Measurements from ENCODE around the gene SLC43A2. TPM values are rescaled to one million over a fixed set of nuclear protein-coding genes. Genes with fewer than 3 reads are reported as not detected.

The SLC43A2 gene
- total and polyA plus RNA-seq, 10 of the 15 experiments (the other 5 are each of a cell fraction or from before 2014, with no cell fraction given) = 0.03 to 14.0 (median 5.3) TPM

- CTCF ChIA-PET = interaction anchor here (0.6 to 9.9 kb wide), 5 partner anchors 10 to 58 kb away, joined by 3 to 380 read pairs (median 3); no protein-coding TSS in a partner anchor
- Histone ChIP-seq H3K36me3 (ENCODE audit: control insufficient read depth in 2 of 2, insufficient read depth in 2 of 2, low read length in 1 of 2) (no peaks in the 10 kb centered on the region), H3K27ac (ENCODE audit: control insufficient read depth, insufficient read depth) (no peak overlapping the region), H3K4me3 (no peak overlapping the region), H2AFZ (ENCODE audit: control insufficient read depth, low read depth, low read length) (peak overlapping the region; percentile 31; the same call in 1 of the 2 replicates), H3K4me1 (ENCODE audit: control insufficient read depth, insufficient read depth, low read length) (peaks cover 23% of the 10 kb centered on the region), H3K4me2 (ENCODE audit: control insufficient read depth, insufficient read depth) (no peak overlapping the region), H4K20me1 (ENCODE audit: control insufficient read depth, insufficient read depth) (no peaks in the 10 kb centered on the region), H3K79me2 (ENCODE audit: control insufficient read depth, insufficient read depth, low read length) (peaks cover 6% of the 10 kb centered on the region), H3K9me3 (replicated peaks; ENCODE audit: control insufficient read depth, insufficient read depth, low read length) (no peaks in the 10 kb centered on the region), H3K27me3 (replicated peaks in 1 of 2; ENCODE audit: control insufficient read depth in 2 of 2, insufficient read depth in 2 of 2, low read length in 1 of 2) (no peaks in the 10 kb centered on the region), H3K9ac (ENCODE audit: control insufficient read depth, insufficient read depth, low read length) (no peak overlapping the region)
- no TSS peak for BruUV-seq (replicated peaks)
- intact Hi-C loops (cut with micrococcal nuclease; ENCODE audit: unreplicated experiment) = loop anchor here (5.0 kb wide), 1 partner anchor 33 kb away; no protein-coding TSS in a partner anchor
- POLR2A ChIA-PET = interaction anchor here (0.8 to 6.0 kb wide), 5 partner anchors 12 to 109 kb away, joined by 3 to 56 read pairs (median 5); partner anchors contain the start of genes INPP5K and RILP
- WGBS (ENCODE audit: insufficient coverage, insufficient replicate concordance, low lambda C conversion rate, missing lambda C conversion rate) = 32% methylated on average over 14 of the region's 14 CpGs
- no peak for FAIRE-seq
- no peak for TF ChIP-seq ZNF217 (IDR thresholded peaks at IDR 0.05)
- no peak for DNase-seq (ENCODE audit: low read depth, low spot score)
- SMC1A ChIA-PET (ENCODE audit: uncharacterized antibody, unreplicated experiment) = interaction anchor here (0.5 to 3.5 kb wide), 9 partner anchors 9 to 1595 kb away, joined by 3 to 34 read pairs (median 4); no protein-coding TSS in a partner anchor
- ATAC-seq = no peak
- in situ Hi-C loops (cut with MboI) = loop anchor here (10.0 kb wide), 1 partner anchor 50 kb away; no protein-coding TSS in a partner anchor
- RAD21 ChIA-PET (ENCODE audit: unreplicated experiment) = interaction anchor here (7.1 to 10.0 kb wide), 2 partner anchors 19 to 50 kb away, joined by 86 to 317 read pairs; no protein-coding TSS in a partner anchor
Observed at GRCh38 chr17:1625053-1625452, 3.6 kb downstream of the SLC43A2 start.

GRCh38 chr17:1624650-1625049, 4.0 kb downstream of the SLC43A2 start:
- POLR2A ChIA-PET = interaction anchor here (0.5 to 6.0 kb wide), 3 partner anchors 11 to 282 kb away, joined by 3 to 56 read pairs (median 4); no protein-coding TSS in a partner anchor
- Histone ChIP-seq H3K79me2 (ENCODE audit: control insufficient read depth, insufficient read depth, low read length) (peaks cover 6% of the 10 kb centered on the region), H3K27ac (ENCODE audit: control insufficient read depth, insufficient read depth) (no peak overlapping the region), H4K20me1 (ENCODE audit: control insufficient read depth, insufficient read depth) (no peaks in the 10 kb centered on the region), H3K4me3 (no peak overlapping the region), H3K4me1 (ENCODE audit: control insufficient read depth, insufficient read depth, low read length) (peaks cover 19% of the 10 kb centered on the region), H3K36me3 (ENCODE audit: control insufficient read depth in 2 of 2, insufficient read depth in 2 of 2, low read length in 1 of 2) (no peaks in the 10 kb centered on the region), H3K9me3 (replicated peaks; ENCODE audit: control insufficient read depth, insufficient read depth, low read length) (no peaks in the 10 kb centered on the region), H3K4me2 (ENCODE audit: control insufficient read depth, insufficient read depth) (no peak overlapping the region), H3K27me3 (replicated peaks in 1 of 2; ENCODE audit: control insufficient read depth in 2 of 2, insufficient read depth in 2 of 2, low read length in 1 of 2) (no peaks in the 10 kb centered on the region), H3K9ac (ENCODE audit: control insufficient read depth, insufficient read depth, low read length) (no peak overlapping the region), H2AFZ (ENCODE audit: control insufficient read depth, low read depth, low read length) (no peak overlapping the region)
- WGBS (ENCODE audit: insufficient coverage, insufficient replicate concordance, low lambda C conversion rate, missing lambda C conversion rate) = 90% methylated on average over 12 of the region's 12 CpGs
- intact Hi-C loops (cut with micrococcal nuclease; ENCODE audit: unreplicated experiment) (loop anchor here (5.0 kb wide), 1 partner anchor 32 kb away; no protein-coding TSS in a partner anchor), in situ Hi-C loops (cut with MboI) (loop anchor here (10.0 kb wide), 1 partner anchor 50 kb away; no protein-coding TSS in a partner anchor)
- FAIRE-seq (no peak), DNase-seq (ENCODE audit: low read depth, low spot score) (no peak), ATAC-seq (no peak)
- SMC1A ChIA-PET (ENCODE audit: uncharacterized antibody, unreplicated experiment) = interaction anchor here (0.5 to 3.5 kb wide), 7 partner anchors 9 to 1595 kb away, joined by 3 to 34 read pairs (median 4); no protein-coding TSS in a partner anchor
- TF ChIP-seq YBX1 (IDR thresholded peaks at IDR 0.05) (no peak), ATF3 (IDR thresholded peaks at IDR 0.05; ENCODE audit: borderline replicate concordance, extremely low read depth, low read depth, low read length) (no peak), USF2 (IDR thresholded peaks at IDR 0.05; ENCODE audit: borderline replicate concordance, low read depth, low read length) (no peak), POLR2AphosphoS5 (IDR thresholded peaks at IDR 0.05; ENCODE audit: low read length) (no peak), ZNF622 (IDR thresholded peaks at IDR 0.05) (no peak), RUNX3 (IDR thresholded peaks at IDR 0.05; ENCODE audit: low read length) (no peak), CTCF (IDR thresholded peaks at IDR 0.05 in 2 of 3, conservative IDR thresholded peaks at IDR 0.05 in 1 of 3; ENCODE audit: control insufficient read depth in 2 of 3, extremely low read depth in 1 of 3, insufficient read depth in 1 of 3, low read depth in 3 of 3, low read length in 3 of 3) (no peak), KAT2A (conservative IDR thresholded peaks at IDR 0.05; ENCODE audit: control insufficient read depth, low read depth, low read length) (no peak), MTA3 (IDR thresholded peaks at IDR 0.05; ENCODE audit: borderline replicate concordance, low read length) (no peak)
- CTCF ChIA-PET = interaction anchor here (3.1 to 9.9 kb wide), 2 partner anchors 17 to 50 kb away, joined by 19 to 380 read pairs; no protein-coding TSS in a partner anchor
- RAD21 ChIA-PET (ENCODE audit: unreplicated experiment) = interaction anchor here (7.1 to 10.0 kb wide), 2 partner anchors 18 to 49 kb away, joined by 86 to 317 read pairs; no protein-coding TSS in a partner anchor
- no TSS peak for BruUV-seq (replicated peaks)

Data from GM12878 (cell line).